NCI-H82 treated with DMSO at 0.1 percent for 48 hours (cell line): ENCODE data around the gene LRGUK.
"Not testable (repeated sequence)": the region's sequence is repeated elsewhere in the genome, so short reads cannot be mapped to it uniquely, and the experiment has no call there.

Source experiments
- DNase-seq: peaks from one replicate; lab custom pipeline; 2025; ENCODE audit not compliant: unreplicated experiment; lab: John Stamatoyannopoulos, UW

Gene LRGUK

DNA sequence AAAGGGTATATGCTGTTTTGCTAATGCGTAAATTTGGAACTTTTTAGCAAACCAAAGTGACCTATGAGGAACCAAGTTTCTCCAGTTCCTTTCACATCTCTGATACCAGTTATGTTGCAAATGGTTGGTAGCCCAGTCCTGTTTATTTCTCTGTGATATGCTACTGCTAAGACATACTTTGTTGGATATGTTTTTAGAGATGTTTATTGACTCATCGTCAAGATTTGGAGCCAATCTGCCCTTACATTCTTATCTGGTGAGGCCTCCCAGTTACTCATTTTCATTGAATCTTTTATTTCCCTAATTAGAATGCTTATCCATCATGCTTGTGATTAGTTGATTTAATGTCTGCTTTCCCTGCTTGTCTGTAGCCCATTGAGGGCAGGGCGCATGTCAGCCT is 58.9 kb downstream of the LRGUK start:
- no peak for DNase-seq

GRCh38 chr7:134186801-134187200 is 59.7 kb downstream of the LRGUK start:
- no peak for DNase-seq

DNA sequence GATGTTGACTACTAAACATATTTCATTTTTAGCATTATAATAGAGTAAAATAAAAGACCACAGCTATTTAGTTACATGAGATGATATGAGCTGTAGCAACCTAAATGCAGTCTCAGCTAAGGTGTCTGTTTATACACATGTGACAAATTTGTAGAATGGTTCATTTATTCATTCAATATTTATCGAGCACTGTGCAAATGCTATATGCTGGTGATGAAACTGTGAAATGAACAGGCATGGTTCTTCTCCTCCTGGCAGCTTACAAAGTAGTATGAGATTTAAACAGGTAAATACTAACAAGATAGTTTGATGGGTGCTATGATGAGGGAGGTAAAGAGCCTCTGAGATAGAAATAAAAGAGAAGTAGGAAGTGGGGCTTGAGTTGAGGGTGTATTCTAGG is 60.8 kb downstream of the LRGUK start:
- DNase-seq: no peak

- DNase-seq: no peak
Measured at GRCh38 chr7:134188311-134188710, 61.2 kb downstream of the LRGUK start.

GRCh38 chr7:134189559-134189958 is 62.4 kb downstream of the LRGUK start:
- no peak for DNase-seq

GRCh38 chr7:134191876-134192275 is 64.7 kb downstream of the LRGUK start:
- DNase-seq: no peak

DNA sequence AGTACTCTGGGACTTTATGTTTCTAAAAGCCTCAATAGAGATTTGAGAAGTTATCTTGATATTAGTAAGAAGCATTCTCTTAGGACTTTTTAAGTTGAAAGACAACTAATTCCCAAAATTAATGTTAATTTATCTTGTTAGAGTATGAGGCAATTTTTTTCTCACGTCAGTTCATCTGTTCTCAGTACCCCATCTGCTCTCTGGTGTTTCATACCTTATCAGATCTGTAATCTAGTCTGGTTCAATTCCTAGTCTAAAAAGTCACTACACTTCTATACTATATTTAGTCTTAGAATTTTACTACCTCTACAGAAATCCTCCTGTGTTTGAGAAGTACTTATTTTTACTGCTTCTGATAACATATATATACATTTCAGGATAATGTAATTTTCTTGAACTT is 66.1 kb downstream of the LRGUK start:
- no peak for DNase-seq

- DNase-seq: no peak
Measured at GRCh38 chr7:134195252-134195651, 68.1 kb downstream of the LRGUK start.

- DNase-seq: no peak
Measured at GRCh38 chr7:134196439-134196838, 69.3 kb downstream of the LRGUK start.

- no peak for DNase-seq
Measured at GRCh38 chr7:134197345-134197744, 70.2 kb downstream of the LRGUK start.

DNA sequence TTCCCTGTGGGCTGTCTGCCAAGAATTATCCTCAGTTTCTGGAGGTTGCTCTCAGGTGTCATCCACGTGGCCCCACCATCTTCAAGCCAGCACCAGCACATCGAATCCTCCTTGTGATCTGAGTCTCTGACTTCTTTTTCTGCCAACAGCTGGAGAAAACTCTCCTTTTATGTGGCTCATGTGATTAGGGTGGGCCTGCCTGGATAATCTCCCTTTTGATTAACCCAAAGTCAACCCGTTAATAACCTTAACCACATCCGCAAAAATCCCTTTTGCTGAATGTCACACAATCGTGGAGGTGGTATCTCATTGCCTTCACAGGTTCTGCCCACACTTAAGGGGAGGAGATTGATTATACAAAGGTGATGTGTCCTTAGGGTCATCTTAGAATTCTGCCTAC is 73.8 kb downstream of the LRGUK start:
- DNase-seq: peak; percentile 21

DNA sequence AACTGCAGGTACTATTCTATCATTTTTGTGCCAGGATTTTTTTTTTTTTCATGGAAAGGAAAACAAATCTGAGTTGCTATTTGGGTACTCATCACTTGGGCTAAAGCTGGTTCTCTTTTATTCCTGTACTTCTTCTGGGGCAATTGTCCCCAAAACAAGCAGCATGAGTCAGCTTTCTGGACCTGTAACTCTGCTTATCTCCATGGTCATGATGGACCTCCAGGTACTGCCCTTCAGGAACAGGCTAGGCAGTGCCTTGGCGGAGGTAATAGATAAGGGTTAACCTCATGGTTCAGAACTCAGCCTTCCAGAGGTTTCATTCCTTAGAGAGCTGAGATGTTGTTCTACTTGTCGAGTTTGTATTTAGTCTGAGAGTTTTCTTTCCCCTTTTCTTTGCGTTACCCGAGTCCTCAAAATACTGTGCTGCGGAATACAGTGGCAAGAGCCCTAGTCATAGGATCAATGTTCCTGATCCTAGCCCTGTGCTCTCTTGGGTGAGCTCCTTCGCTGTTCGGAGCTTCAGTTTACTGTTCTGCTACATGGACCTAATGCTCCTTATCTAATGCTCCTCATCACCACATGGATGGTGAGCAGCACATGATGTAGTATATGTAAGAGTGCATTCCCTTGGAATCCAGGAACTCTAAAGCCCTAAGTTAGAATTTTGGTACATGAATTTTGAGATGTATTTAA is 74.6 kb downstream of the LRGUK start:
- DNase-seq: no peak

- DNase-seq: no peak
Measured at GRCh38 chr7:134203186-134203889, 76.2 kb downstream of the LRGUK start.

- no peak for DNase-seq
Measured at GRCh38 chr7:134209322-134210015, 82.3 kb downstream of the LRGUK start.

GRCh38 chr7:134210227-134210626 is 83.1 kb downstream of the LRGUK start:
- no peak for DNase-seq

- no peak for DNase-seq
Measured at GRCh38 chr7:134210976-134211663, 84.0 kb downstream of the LRGUK start.

DNA sequence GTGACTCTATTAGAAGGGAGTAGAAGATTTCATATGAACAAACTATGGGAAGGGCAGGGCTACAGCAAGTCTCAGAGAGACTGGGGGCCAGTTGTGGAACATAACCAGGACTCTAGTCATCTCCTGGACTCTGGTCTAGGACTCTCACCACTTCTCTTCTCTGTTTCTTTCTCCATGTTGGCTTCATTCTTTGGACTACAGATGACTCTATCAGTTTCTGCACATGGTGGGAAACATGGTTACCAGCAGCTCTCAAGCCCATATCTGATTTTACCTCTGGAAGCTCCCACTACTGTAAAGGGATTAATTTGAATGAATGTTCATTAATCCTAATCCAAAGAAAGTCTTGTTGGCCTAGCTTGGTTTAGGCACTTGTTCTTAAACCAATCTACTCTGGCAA is 84.7 kb downstream of the LRGUK start:
- peak; percentile 1 for DNase-seq

- no peak for DNase-seq
Measured at GRCh38 chr7:134212576-134213546, 85.7 kb downstream of the LRGUK start.

GRCh38 chr7:134220236-134220635 is 93.1 kb downstream of the LRGUK start:
- no peak for DNase-seq

GRCh38 chr7:134231296-134231695 is 104.2 kb downstream of the LRGUK start:
- not testable (repeated sequence) for DNase-seq
